H1 (cell line): ENCODE data around the gene TMEM39B. TPM values are rescaled to one million over a fixed set of nuclear protein-coding genes. Genes with fewer than 3 reads are reported as not detected.

ENCODE experiments used
- CTCF ChIA-PET: fragments of 300-600 bp; sonication (Branson Sonifier 250); formaldehyde crosslinking; loops from one replicate; lab custom pipeline; 2021; ENCODE audit not compliant: partially characterized antibody; lab: Charles Lee
- POLR2A ChIA-PET: fragments of 300-600 bp; sonication (Branson Sonifier 250); formaldehyde crosslinking; loops from one replicate; lab custom pipeline; 2021; ENCODE audit warnings: inconsistent platforms; ENCODE audit not compliant: partially characterized antibody; lab: Charles Lee
- DNase-seq, 2 experiments: peaks; one replicate each; pipeline versions ENCODE4 v3.0.0 to v3.0.0-alpha.2; 2010 to 2022; ENCODE audit warnings: low spot score in 2 of 2, low read depth in 1 of 2, mixed read lengths in 1 of 2
- FAIRE-seq: peaks from 2 replicates; lab custom pipeline; 2011; peaks lifted over from hg19 to GRCh38; lab: Jason Lieb, UNC
- H2AFZ ChIP-seq: 2 replicates; pipeline ENCODE4 v1.8.1; 2012; ENCODE audit warnings: low read length, inconsistent platforms
- H2AK5ac ChIP-seq: 2 replicates; pipeline ENCODE4 v1.6.1; 2013; ENCODE audit warnings: low read depth, low read length
- H2BK120ac ChIP-seq: replicated peaks from 2 replicates; pipeline ENCODE3; 2013; ENCODE audit warnings: low read depth, low read length, inconsistent platforms
- H2BK12ac ChIP-seq: 2 replicates; pipeline ENCODE4 v1.6.1; 2013; ENCODE audit warnings: low read depth, low read length
- H2BK15ac ChIP-seq: 2 replicates; pipeline ENCODE4 v1.6.1; 2013; ENCODE audit warnings: low read length
- H2BK20ac ChIP-seq: 2 replicates; pipeline ENCODE4 v1.6.1; 2013; ENCODE audit warnings: low read length
- H2BK5ac ChIP-seq: 2 replicates; pipeline ENCODE4 v1.6.1; 2013; ENCODE audit warnings: low read depth, low read length
- H3K14ac ChIP-seq: 2 replicates; pipeline ENCODE4 v1.6.1; 2013; ENCODE audit warnings: inconsistent platforms; ENCODE audit not compliant: insufficient read length
- H3K18ac ChIP-seq: 2 replicates; pipeline ENCODE4 v1.6.1; 2013; ENCODE audit warnings: low read length; ENCODE audit errors: extremely low read depth
- H3K23ac ChIP-seq: 2 replicates; pipeline ENCODE4 v1.6.1; 2013; ENCODE audit warnings: inconsistent platforms; ENCODE audit not compliant: insufficient read length
- H3K23me2 ChIP-seq: 2 replicates; pipeline ENCODE4 v1.6.1; 2013; ENCODE audit warnings: low read depth, low read length
- H3K27ac ChIP-seq: 2 replicates; pipeline ENCODE4 v1.6.1; 2011; ENCODE audit warnings: low read depth, low read length, inconsistent platforms
- H3K27me3 ChIP-seq, 4 experiments: replicated peaks in 1 of 4; 1 replicate in 1 of 4; 2 replicates in 3 of 4; pipeline versions ENCODE4 v1.6.1 to v1.8.1; 2011 to 2013; ENCODE audit warnings: low read length in 3 of 4, mild to moderate bottlenecking in 3 of 4, inconsistent platforms in 2 of 4, mixed read lengths in 2 of 4, moderate library complexity in 1 of 4; ENCODE audit not compliant: control insufficient read depth in 3 of 4, insufficient read depth in 3 of 4; ENCODE audit errors: extremely low read depth in 1 of 4
- H3K36me3 ChIP-seq, 4 experiments: 2 replicates each; pipeline versions ENCODE4 v1.6.1 to v1.8.1; 2011 to 2013; ENCODE audit warnings: mild to moderate bottlenecking in 4 of 4, low read length in 3 of 4, moderate library complexity in 2 of 4, control low read depth in 1 of 4, inconsistent platforms in 1 of 4; ENCODE audit not compliant: insufficient read depth in 4 of 4, control insufficient read depth in 2 of 4
- H3K4ac ChIP-seq: replicated peaks from 2 replicates; pipeline ENCODE3; 2013; ENCODE audit warnings: low read length, low read depth, mixed read lengths, inconsistent platforms; ENCODE audit not compliant: insufficient read length
- H3K4me1 ChIP-seq, 4 experiments: replicated peaks in 1 of 4; 1 replicate in 1 of 4; 2 replicates in 3 of 4; pipeline versions ENCODE4 v1.6.1 to v1.8.1; 2011 to 2013; ENCODE audit warnings: low read length in 3 of 4, inconsistent platforms in 2 of 4, mixed read lengths in 1 of 4; ENCODE audit not compliant: insufficient read depth in 4 of 4, control insufficient read depth in 3 of 4
- H3K4me2 ChIP-seq, 2 experiments: 2 replicates each; pipeline versions ENCODE4 v1.6.1 to v1.8.1; 2011 to 2013; ENCODE audit warnings: low read depth in 2 of 2, low read length in 2 of 2, control low read depth in 1 of 2, inconsistent platforms in 1 of 2, mild to moderate bottlenecking in 1 of 2; ENCODE audit not compliant: insufficient read depth in 1 of 2
- H3K4me3 ChIP-seq, 4 experiments: fragments of 200-600, 300-600 bp in 1 of 4; sonication (generic), shearing (Covaris generic), sonication (Bioruptor Twin) in 1 of 4; 2 replicates each; pipeline versions ENCODE4 v1.5.1 to v1.8.1; 2011 to 2016; ENCODE audit warnings: low read length in 4 of 4, low read depth in 3 of 4, control low read depth in 2 of 4, inconsistent platforms in 2 of 4, mild to moderate bottlenecking in 2 of 4, mixed read lengths in 1 of 4, moderate library complexity in 1 of 4; ENCODE audit not compliant: insufficient read depth in 2 of 4; ENCODE audit errors: extremely low read depth in 1 of 4
- H3K56ac ChIP-seq: replicated peaks from 2 replicates; pipeline ENCODE3; 2013; ENCODE audit warnings: low read depth, mild to moderate bottlenecking, mixed read lengths, low read length, inconsistent platforms; ENCODE audit not compliant: insufficient read length
- H3K79me1 ChIP-seq: 2 replicates; pipeline ENCODE4 v1.6.1; 2013; ENCODE audit warnings: low read depth, low read length, control low read depth
- H3K79me2 ChIP-seq, 2 experiments: 2 replicates each; pipeline versions ENCODE4 v1.6.1 to v1.8.1; 2012 to 2013; ENCODE audit warnings: low read length in 2 of 2, mild to moderate bottlenecking in 2 of 2, inconsistent platforms in 1 of 2; ENCODE audit not compliant: insufficient read depth in 2 of 2, control insufficient read depth in 1 of 2
- H3K9ac ChIP-seq, 4 experiments: replicated peaks in 1 of 4; 1 replicate in 1 of 4; 2 replicates in 3 of 4; pipeline versions ENCODE4 v1.6.1 to v1.8.1; 2011 to 2013; ENCODE audit warnings: low read depth in 3 of 4, low read length in 3 of 4, control low read depth in 2 of 4, mild to moderate bottlenecking in 2 of 4, moderate library complexity in 2 of 4, inconsistent platforms in 1 of 4; ENCODE audit errors: extremely low read depth in 1 of 4
- H3K9me3 ChIP-seq, 2 experiments: 2 replicates each; pipeline versions ENCODE4 v1.6.1 to v1.8.1; 2012 to 2013; ENCODE audit warnings: mild to moderate bottlenecking in 2 of 2, moderate library complexity in 2 of 2, control low read depth in 1 of 2, inconsistent platforms in 1 of 2, low read depth in 1 of 2, low read length in 1 of 2, mixed read lengths in 1 of 2; ENCODE audit not compliant: insufficient read depth in 2 of 2
- H4K20me1 ChIP-seq, 2 experiments: replicated peaks in 1 of 2; 2 replicates each; pipeline versions ENCODE3 to v1.8.1; 2011 to 2013; ENCODE audit warnings: inconsistent platforms in 2 of 2, low read length in 2 of 2, mild to moderate bottlenecking in 1 of 2; ENCODE audit not compliant: insufficient read depth in 2 of 2, control insufficient read depth in 1 of 2
- H4K5ac ChIP-seq: 2 replicates; pipeline ENCODE4 v1.6.1; 2013; ENCODE audit warnings: low read length, low read depth, mixed read lengths, inconsistent platforms; ENCODE audit not compliant: insufficient read length
- H4K8ac ChIP-seq: 2 replicates; pipeline ENCODE4 v1.8.0; 2013; ENCODE audit warnings: mild to moderate bottlenecking, moderate library complexity, low read length, inconsistent platforms; ENCODE audit not compliant: insufficient read depth; ENCODE audit errors: extremely low read depth
- H4K91ac ChIP-seq: replicated peaks from 2 replicates; pipeline ENCODE3; 2013; ENCODE audit warnings: low read length, mixed read lengths, inconsistent platforms; ENCODE audit not compliant: insufficient read length
- CBX8 ChIP-seq: fragments of 300-800, 300-1000 bp; sonication (generic); IDR thresholded peaks from 2 replicates; pipeline ENCODE4 v1.7.1; 2016; ENCODE audit warnings: low read depth, low read length, borderline replicate concordance
- CHD1 ChIP-seq: IDR thresholded peaks from 2 replicates; pipeline ENCODE4 v1.6.1; 2012; ENCODE audit warnings: low read depth, low read length, improper control_type of control experiment
- GTF2F1 ChIP-seq: IDR thresholded peaks from 2 replicates; pipeline ENCODE4 v1.6.1; 2012; ENCODE audit warnings: low read depth, low read length, improper control_type of control experiment, borderline replicate concordance
- PHF8 ChIP-seq: fragments of 200-600 bp; sonication (generic); conservative IDR thresholded peaks from 2 replicates; pipeline ENCODE4 v1.7.1; 2012; ENCODE audit warnings: low read depth, mild to moderate bottlenecking, inconsistent platforms, low read length, moderate library complexity
- POLR2A ChIP-seq, 2 experiments: IDR thresholded peaks; 1 replicate in 1 of 2; 2 replicates in 1 of 2; pipeline ENCODE4 v1.6.1; 2011; ENCODE audit warnings: low read depth in 2 of 2, low read length in 2 of 2, mild to moderate bottlenecking in 2 of 2; ENCODE audit errors: control extremely low read depth in 1 of 2
- SAP30 ChIP-seq: fragments of 300-600 bp; sonication (generic); IDR thresholded peaks from 2 replicates; pipeline ENCODE4 v1.7.1; 2012; ENCODE audit warnings: low read length, moderate library complexity, mild to moderate bottlenecking, inconsistent platforms; ENCODE audit not compliant: insufficient read depth, insufficient replicate concordance
- SP4 ChIP-seq: IDR thresholded peaks from 2 replicates; pipeline ENCODE4 v1.6.1; 2012; ENCODE audit warnings: low read length, inconsistent platforms
- YY1 ChIP-seq: IDR thresholded peaks from 2 replicates; pipeline ENCODE4 v1.6.1; 2011; ENCODE audit warnings: low read depth, mild to moderate bottlenecking, low read length
- WGBS, 2 experiments: shearing (Covaris generic) in 1 of 2; methylation state at CpG; one replicate each; pipeline versions ENCODE4 v1.1.6 to v1.1.7; 2013 to 2015; ENCODE audit warnings: low lambda C conversion rate in 2 of 2, mixed read lengths in 2 of 2, inconsistent platforms in 1 of 2, low coverage in 1 of 2, missing lambda C conversion rate in 1 of 2; ENCODE audit not compliant: insufficient replicate concordance in 2 of 2, insufficient coverage in 1 of 2, insufficient read length in 1 of 2; ENCODE audit errors: extremely low coverage in 1 of 2, missing lambda C conversion rate in 1 of 2; 5-methylcytosine and 5-hydroxymethylcytosine counted together
- polyA plus RNA-seq, 7 experiments: library from polyadenylated mRNA; depleted of rRNA in 3 of 7; stranded (reverse) in 5 of 7; unstranded in 2 of 7; fragments of >200 nt in 5 of 7; fragments of 200-250 nt in 2 of 7; gene quantifications; 1 replicate in 5 of 7; 2 replicates in 1 of 7; 4 replicates in 1 of 7; pipeline versions ENCODE4 v1.2.1 to v1.2.3, GENCODE V29; 2011 to 2013; ENCODE audit warnings: missing spikeins in 2 of 7, mixed read lengths in 2 of 7
- total RNA-seq: library from RNA; stranded (reverse); fragmentation: NEBNext Ultra II Directional; extraction: Animal tissue kit (Norgen Biotek cat#: 25700); gene quantifications from 2 replicates; pipeline ENCODE4 v1.2.1, GENCODE V29; 2021
- TF ChIP-seq, protein P1 (sequence below): IDR thresholded peaks from 2 replicates; pipeline ENCODE4 v1.6.1; 2012; ENCODE audit warnings: inconsistent platforms
- TF ChIP-seq, protein P2 (sequence below): IDR thresholded peaks from 2 replicates; pipeline ENCODE4 v1.6.1; 2012; ENCODE audit warnings: low read length, inconsistent platforms

Gene TMEM39B
- total and polyA plus RNA-seq, 2 of the 8 experiments (the other 6 are each of a cell fraction or from before 2014, with no cell fraction given) = 25.3 to 32.7 TPM

DNA sequence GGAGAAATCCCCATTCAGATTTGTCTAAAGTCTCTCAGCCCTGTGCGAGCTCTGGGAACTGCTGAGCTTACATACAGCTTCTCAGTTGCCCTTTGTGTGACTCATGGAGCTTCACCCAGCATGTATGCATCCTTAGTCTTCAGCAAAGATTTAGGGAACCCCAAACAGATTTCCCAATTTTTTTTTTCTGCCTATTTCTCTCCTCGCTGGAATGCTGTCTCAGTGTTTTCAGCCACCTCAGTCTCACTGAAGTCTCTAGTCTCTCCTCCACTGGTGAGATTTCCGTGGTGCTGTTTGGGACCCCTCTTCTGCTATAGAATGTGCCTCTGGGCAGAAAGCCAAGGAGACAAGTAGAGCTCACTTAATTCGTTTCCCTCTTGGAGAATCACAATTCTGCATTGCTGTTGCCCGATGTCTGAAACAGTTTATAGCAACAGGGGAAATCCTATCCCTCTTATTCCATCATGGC is 78.6 kb downstream of the TMEM39B start:
- no peaks in the 10 kb centered on the region for H3K4me1 ChIP-seq
- no peak overlapping the region for H3K56ac ChIP-seq
- H3K9ac ChIP-seq = no peak overlapping the region
- H4K20me1 ChIP-seq = peaks cover 0 to 3% of the 10 kb centered on the region in 2 experiments
- no peak overlapping the region for H4K91ac ChIP-seq
- H3K79me1 ChIP-seq = peaks cover 4% of the 10 kb centered on the region
- H2BK15ac ChIP-seq = no peak overlapping the region
- no peak overlapping the region for H2AFZ ChIP-seq
- H3K14ac ChIP-seq = no peak overlapping the region
- no peak overlapping the region for H2AK5ac ChIP-seq
- H3K27ac ChIP-seq = no peak overlapping the region
- 90% methylated on average over 5 of the region's 5 CpGs; no CpG with 5 or more reads in 1 of the 2 experiments for WGBS, 2 experiments
- H2BK120ac ChIP-seq = no peak overlapping the region
- H3K79me2 ChIP-seq = peaks cover 0 to 46% of the 10 kb centered on the region in 2 experiments; a peak in 2 of 4 replicates
- H3K9me3 ChIP-seq = no peaks in the 10 kb centered on the region
- POLR2A ChIA-PET = interaction anchor here (1.3 to 1.4 kb wide), 2 partner anchors 35 to 43 kb away, joined by 3 read pairs; partner anchors contain the start of gene KPNA6
- H4K8ac ChIP-seq = no peak overlapping the region
- FAIRE-seq = no peak
- no peaks in the 10 kb centered on the region for H3K27me3 ChIP-seq
- H2BK12ac ChIP-seq = no peak overlapping the region
- no peak overlapping the region for H3K23ac ChIP-seq
- H3K18ac ChIP-seq = no peak overlapping the region
- no peak overlapping the region for H3K4me2 ChIP-seq
- no peak for DNase-seq
- no peak overlapping the region for H4K5ac ChIP-seq
- no peak overlapping the region for H3K4me3 ChIP-seq
- CTCF ChIA-PET = interaction anchor here (0.9 to 1.3 kb wide), 3 partner anchors 17 to 188 kb away, joined by 4 to 5 read pairs (median 4); no protein-coding TSS in a partner anchor
- H2BK5ac ChIP-seq = no peak overlapping the region
- H2BK20ac ChIP-seq = no peak overlapping the region
- H3K23me2 ChIP-seq = no peaks in the 10 kb centered on the region
- H3K4ac ChIP-seq = no peak overlapping the region
- peaks cover 0 to 6% (median 4%) of the 10 kb centered on the region in 4 experiments; a peak in 7 of 8 replicates for H3K36me3 ChIP-seq
- TF ChIP-seq SP4 = no peak
- TF ChIP-seq CHD1 = no peak
- TF ChIP-seq, protein P1, sequence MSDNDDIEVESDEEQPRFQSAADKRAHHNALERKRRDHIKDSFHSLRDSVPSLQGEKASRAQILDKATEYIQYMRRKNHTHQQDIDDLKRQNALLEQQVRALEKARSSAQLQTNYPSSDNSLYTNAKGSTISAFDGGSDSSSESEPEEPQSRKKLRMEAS = no peak
- TF ChIP-seq, protein P2, sequence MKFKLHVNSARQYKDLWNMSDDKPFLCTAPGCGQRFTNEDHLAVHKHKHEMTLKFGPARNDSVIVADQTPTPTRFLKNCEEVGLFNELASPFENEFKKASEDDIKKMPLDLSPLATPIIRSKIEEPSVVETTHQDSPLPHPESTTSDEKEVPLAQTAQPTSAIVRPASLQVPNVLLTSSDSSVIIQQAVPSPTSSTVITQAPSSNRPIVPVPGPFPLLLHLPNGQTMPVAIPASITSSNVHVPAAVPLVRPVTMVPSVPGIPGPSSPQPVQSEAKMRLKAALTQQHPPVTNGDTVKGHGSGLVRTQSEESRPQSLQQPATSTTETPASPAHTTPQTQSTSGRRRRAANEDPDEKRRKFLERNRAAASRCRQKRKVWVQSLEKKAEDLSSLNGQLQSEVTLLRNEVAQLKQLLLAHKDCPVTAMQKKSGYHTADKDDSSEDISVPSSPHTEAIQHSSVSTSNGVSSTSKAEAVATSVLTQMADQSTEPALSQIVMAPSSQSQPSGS = no peak
- TF ChIP-seq YY1 = no peak
- no peak for TF ChIP-seq CBX8
- no peak for TF ChIP-seq PHF8
- no peak for TF ChIP-seq POLR2A (IDR thresholded peaks at IDR 0.05; ENCODE audit: control extremely low read depth in 1 of 2, low read depth in 2 of 2, low read length in 2 of 2)
- no peak for TF ChIP-seq SAP30
- no peak for TF ChIP-seq GTF2F1
